ENCODE data around the gene CDH4. TPM values are rescaled to one million over a fixed set of nuclear protein-coding genes. Genes with fewer than 3 reads are reported as not detected.

Gene CDH4
- total RNA-seq, 1 experiment from 2014 or later, result 25.0 TPM

GRCh38 chr20:61295682-61296628 lies 43.9 kb downstream of the CDH4 start:
- BruUV-seq (replicated peaks), result no TSS peak
- no peak for DNase-seq (ENCODE audit: unreplicated experiment)
- Mint-ChIP-seq H3K27ac (ENCODE audit: low read depth, unreplicated experiment) (no peak overlapping the region), H3K27me3 (ENCODE audit: insufficient read depth, unreplicated experiment) (no peaks in the 10 kb centered on the region), H3K9me3 (ENCODE audit: unreplicated experiment) (no peaks in the 10 kb centered on the region), H3K4me3 (ENCODE audit: unreplicated experiment) (no peak overlapping the region), H3K4me1 (ENCODE audit: insufficient read depth, unreplicated experiment) (peaks cover 16% of the 10 kb centered on the region), H3K36me3 (ENCODE audit: insufficient read depth, unreplicated experiment) (peaks cover 11% of the 10 kb centered on the region)
- intact Hi-C loops (cut with micrococcal nuclease), result no loop called here
- TF ChIP-seq CTCF (IDR thresholded peaks at IDR 0.05; ENCODE audit: unreplicated experiment), result no peak
- ChIA-PET POLR2A (interaction anchor here (0.5 kb wide), 1 partner anchor 601 kb away, joined by 4 read pairs; no protein-coding TSS in a partner anchor), CTCF (interaction anchor here (1.2 kb wide), 1 partner anchor 42 kb away, joined by 3 read pairs; no protein-coding TSS in a partner anchor)

- Mint-ChIP-seq H3K36me3 (ENCODE audit: insufficient read depth, unreplicated experiment) (peaks cover 11% of the 10 kb centered on the region), H3K4me1 (ENCODE audit: insufficient read depth, unreplicated experiment) (peaks cover 16% of the 10 kb centered on the region), H3K27me3 (ENCODE audit: insufficient read depth, unreplicated experiment) (no peaks in the 10 kb centered on the region), H3K9me3 (ENCODE audit: unreplicated experiment) (no peaks in the 10 kb centered on the region), H3K27ac (ENCODE audit: low read depth, unreplicated experiment) (no peak overlapping the region), H3K4me3 (ENCODE audit: unreplicated experiment) (no peak overlapping the region)
- intact Hi-C loops (cut with micrococcal nuclease), result no loop called here
- BruUV-seq (replicated peaks), result no TSS peak
- POLR2A ChIA-PET, result no interaction called here
- no peak for DNase-seq (ENCODE audit: unreplicated experiment)
- no peak for TF ChIP-seq CTCF (IDR thresholded peaks at IDR 0.05; ENCODE audit: unreplicated experiment)
- CTCF ChIA-PET, result interaction anchor here (0.5 to 0.7 kb wide), 2 partner anchors 41 to 139 kb away, joined by 3 to 9 read pairs; no protein-coding TSS in a partner anchor
Observed at GRCh38 chr20:61296629-61297019, 44.6 kb downstream of the CDH4 start.

GRCh38 chr20:61297491-61297890 lies 45.4 kb downstream of the CDH4 start:
- Mint-ChIP-seq H3K27me3 (ENCODE audit: insufficient read depth, unreplicated experiment) (no peaks in the 10 kb centered on the region), H3K36me3 (ENCODE audit: insufficient read depth, unreplicated experiment) (peaks cover 6% of the 10 kb centered on the region), H3K27ac (ENCODE audit: low read depth, unreplicated experiment) (no peak overlapping the region), H3K9me3 (ENCODE audit: unreplicated experiment) (no peaks in the 10 kb centered on the region), H3K4me3 (ENCODE audit: unreplicated experiment) (no peak overlapping the region), H3K4me1 (ENCODE audit: insufficient read depth, unreplicated experiment) (peaks cover 16% of the 10 kb centered on the region)
- ChIA-PET POLR2A (no interaction called here), CTCF (interaction anchor here (0.7 to 0.9 kb wide), 2 partner anchors 34 to 42 kb away, joined by 5 to 9 read pairs; no protein-coding TSS in a partner anchor)
- no peak for TF ChIP-seq CTCF (IDR thresholded peaks at IDR 0.05; ENCODE audit: unreplicated experiment)
- intact Hi-C loops (cut with micrococcal nuclease), result no loop called here
- DNase-seq (ENCODE audit: unreplicated experiment), result no peak
- no TSS peak for BruUV-seq (replicated peaks)

GRCh38 chr20:61297986-61298385 lies 45.9 kb downstream of the CDH4 start:
- TF ChIP-seq CTCF (IDR thresholded peaks at IDR 0.05; ENCODE audit: unreplicated experiment), result no peak
- peak; percentile 71 for DNase-seq (ENCODE audit: unreplicated experiment)
- Mint-ChIP-seq H3K27ac (ENCODE audit: low read depth, unreplicated experiment) (no peak overlapping the region), H3K27me3 (ENCODE audit: insufficient read depth, unreplicated experiment) (no peaks in the 10 kb centered on the region), H3K4me1 (ENCODE audit: insufficient read depth, unreplicated experiment) (peaks cover 16% of the 10 kb centered on the region), H3K9me3 (ENCODE audit: unreplicated experiment) (no peaks in the 10 kb centered on the region), H3K4me3 (ENCODE audit: unreplicated experiment) (no peak overlapping the region), H3K36me3 (ENCODE audit: insufficient read depth, unreplicated experiment) (peaks cover 6% of the 10 kb centered on the region)
- CTCF ChIA-PET, result interaction anchor here (0.9 kb wide), 1 partner anchor 34 kb away, joined by 5 read pairs; no protein-coding TSS in a partner anchor
- intact Hi-C loops (cut with micrococcal nuclease), result no loop called here
- POLR2A ChIA-PET, result no interaction called here
- no TSS peak for BruUV-seq (replicated peaks)

All from MCF 10A (cell line).